NK-92 (cell line): ENCODE data around the gene ERCC4.

Experiments used
- DNase-seq: peaks from one replicate; lab custom pipeline; 2025; ENCODE audit not compliant: unreplicated experiment; lab: John Stamatoyannopoulos, UW

ERCC4 gene

GRCh38 chr16:13988038-13988437, 68.1 kb downstream of the ERCC4 start:
- no peak for DNase-seq

DNA sequence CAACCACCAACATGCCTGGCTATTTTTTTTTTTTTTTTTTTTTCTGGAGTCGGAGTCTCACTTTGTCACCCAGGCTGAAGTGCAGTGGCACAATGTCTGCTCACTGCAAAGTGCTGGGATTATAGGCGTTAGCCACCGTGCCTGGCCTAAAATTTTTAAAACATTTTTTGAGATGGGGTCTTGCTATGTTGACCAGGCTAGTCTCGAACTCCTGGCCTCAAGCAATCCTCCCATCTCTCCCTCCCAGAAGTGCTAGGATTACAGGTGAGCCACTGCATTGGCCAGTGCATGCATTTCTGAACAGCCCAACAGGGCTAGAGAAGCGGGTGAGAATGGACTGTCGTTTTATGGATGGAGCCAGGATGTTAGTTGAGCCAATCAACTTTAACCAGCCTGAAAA, 72.4 kb downstream of the ERCC4 start:
- no peak for DNase-seq

DNA sequence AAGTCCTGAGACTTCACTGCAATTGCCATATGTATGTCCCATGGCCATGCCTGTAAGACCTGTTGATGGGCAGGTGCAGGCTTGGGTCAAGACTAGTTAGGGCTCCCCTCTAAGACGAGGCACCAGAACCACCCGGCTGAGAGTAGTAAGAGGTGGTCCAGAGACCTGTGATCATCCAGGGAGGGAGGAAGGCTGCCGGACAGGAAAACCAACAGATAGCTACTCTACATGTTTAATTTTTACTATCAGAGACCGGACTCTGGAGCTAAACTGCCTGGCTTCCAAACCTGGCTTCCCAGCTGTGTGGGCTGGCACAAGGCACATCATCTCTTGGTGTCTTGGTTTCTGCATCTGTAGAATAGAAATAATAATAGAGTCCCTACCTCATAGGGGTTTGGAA, 73.0 kb downstream of the ERCC4 start:
- DNase-seq, result no peak

DNA sequence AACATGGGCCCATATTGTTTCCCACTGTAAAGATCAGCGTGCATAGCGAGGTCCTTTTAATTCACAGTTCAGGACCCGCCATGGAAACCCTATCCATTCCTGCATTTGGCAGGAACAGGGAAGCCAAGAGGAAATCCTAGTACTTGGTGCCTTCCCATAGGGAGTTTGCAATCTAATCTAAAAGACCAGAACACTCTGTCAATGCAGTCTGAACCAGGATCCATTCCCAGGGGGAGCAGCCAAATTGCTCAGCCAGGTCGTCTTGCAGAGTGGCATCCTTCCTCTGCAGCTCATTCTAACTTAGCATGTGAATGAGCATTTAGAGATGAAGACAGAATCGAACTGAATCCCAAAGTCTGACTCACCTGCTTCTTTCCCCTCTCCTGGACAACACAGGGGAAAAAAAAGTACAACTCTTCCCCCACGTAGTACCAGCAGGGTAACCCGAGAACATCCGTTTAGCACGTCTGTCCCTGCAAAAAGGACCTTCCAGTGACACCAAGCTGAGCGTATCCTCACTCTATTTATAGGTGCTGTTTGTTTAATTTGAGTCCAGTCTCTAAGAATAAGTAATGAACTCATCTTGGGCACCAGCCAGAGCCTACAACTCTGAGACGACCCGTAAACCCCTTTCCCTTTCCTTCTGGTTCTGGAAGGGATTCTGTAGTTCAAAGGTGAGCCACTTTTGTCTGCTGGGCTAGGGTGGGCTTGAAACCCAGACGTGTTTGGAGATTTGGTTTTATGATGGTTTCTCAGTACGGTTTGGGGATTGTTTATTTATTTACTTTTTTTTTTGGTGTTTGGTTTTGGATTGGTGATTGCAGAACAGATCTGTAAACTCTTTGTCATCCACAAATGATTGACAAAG, 74.5 kb downstream of the ERCC4 start:
- DNase-seq, result no peak

DNA sequence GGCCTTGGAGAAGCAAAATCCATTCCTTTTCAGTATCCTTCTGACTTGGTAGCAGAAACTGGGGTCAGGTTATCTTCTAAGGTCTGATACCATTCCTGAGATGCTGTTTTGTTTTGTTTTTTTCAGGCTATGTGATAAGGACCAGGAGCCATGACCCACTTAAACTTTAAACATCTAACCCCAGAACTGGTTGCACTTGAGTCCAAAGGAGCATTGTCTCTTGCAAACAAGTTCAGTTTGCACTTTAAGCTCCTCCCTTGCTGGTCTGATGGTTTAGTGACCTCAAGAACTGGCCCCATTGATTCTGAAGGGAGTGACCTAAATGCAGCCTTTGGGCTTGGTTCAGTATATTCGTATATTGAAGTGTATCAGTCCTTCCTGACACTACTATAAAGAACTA, 75.2 kb downstream of the ERCC4 start:
- DNase-seq, result no peak

DNA sequence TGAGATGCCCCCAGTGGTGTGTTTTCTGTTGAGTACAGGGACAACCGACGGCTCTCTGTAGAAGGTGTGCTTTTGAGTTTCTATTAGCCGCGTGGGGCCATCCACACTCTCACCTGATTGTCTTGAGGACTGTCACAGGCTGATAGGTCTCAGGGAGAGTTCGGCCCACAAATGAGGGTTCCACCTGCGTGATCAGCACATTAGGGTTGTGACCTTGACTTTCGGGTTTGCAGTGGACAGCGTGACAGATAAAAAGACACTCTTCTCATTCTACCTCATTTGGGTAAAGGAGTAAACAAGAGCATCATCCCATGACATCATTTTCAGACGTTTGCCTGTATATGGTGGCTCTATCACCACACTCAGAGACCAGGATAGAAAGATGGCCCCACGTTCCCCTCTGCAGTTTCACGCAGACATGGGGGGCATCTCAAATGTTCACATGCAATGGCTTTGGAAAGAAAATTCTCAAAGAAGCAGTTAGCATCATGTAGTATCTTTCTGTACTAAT, 76.9 kb downstream of the ERCC4 start:
- no peak for DNase-seq

- no peak for DNase-seq
Observed at GRCh38 chr16:13997526-13997925, 77.6 kb downstream of the ERCC4 start.

DNA sequence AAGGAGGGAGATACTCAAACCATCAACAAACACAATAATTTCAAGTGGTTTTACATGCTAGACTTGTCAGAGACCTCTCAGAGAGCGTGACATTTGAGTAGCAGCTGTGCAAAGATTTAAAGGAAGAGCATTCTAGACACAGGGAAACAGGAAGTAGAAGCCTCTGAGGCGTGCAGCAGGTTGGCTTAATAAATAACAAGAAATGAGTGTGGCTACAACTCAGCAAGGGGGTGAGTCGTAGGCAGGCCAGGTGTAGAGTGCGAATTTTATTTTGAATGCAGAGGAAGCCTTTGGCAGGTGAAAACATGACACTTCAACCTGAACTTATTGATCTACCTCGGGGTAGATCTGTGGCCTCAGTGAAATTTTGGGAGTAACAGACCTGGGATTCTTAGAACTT, 78.0 kb downstream of the ERCC4 start:
- no peak for DNase-seq

DNA sequence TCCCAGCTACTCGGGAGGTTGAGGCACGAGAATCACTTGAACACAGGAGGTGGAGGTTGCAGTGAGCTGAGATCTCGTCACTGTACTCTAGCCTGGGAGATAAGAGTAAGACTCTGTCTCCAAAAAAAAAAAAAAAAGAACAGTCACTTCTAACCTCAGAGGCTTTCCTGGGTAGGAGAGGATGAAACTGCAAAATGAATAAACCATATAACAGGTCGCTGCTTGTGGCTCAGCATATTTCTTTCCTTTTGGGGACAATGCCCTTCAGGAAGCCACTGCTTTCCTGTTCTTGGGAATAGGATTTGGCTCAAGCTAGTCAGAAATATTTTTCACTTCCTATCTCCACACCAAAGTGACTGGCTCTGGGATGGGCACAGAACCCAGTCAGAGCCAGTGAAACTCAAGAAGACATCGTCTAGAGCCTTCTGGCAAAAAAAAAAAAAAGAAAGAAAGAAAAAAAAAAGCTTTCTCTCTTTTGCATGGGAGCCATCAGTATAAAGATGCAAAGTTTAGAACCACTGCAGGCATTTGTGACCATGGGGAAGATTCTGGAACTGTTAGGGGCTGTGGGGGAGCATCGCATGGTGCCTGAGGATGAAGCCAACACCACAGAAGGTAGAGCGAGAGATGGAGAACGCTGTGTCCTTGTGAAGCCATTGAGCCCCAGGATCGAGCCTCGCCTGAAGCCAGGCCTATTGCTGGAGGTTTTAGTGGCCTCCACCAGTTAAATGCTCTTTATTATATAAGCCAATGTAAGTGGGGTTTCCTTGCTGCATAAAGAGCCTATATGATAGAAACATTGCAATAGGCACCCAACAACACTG, 79.3 kb downstream of the ERCC4 start:
- no peak for DNase-seq

DNA sequence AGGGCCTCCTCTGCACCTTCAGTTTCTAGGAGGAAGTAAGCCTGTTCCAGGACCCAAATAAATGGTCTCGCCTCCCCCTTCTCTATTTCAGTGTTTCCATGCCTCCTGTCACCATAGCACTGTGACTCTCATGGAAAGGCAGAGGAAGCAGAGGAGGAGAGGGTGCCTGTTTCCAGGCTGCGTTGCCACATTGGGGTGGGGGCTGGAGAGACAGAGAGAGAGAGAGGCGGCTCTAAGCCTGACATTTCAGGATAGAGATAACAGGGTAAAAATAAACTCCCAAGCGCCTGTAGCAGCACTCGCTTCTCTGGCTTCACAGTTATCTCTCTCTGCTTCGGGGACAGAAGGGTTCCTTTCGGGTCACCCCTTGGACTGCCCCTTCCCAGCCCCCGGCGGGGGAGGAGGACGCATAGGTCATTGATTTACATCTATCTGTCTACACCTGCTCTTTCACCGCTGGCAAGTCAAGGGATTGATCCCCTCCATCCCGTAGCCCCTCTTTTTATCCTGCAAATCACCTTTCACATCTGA, 80.0 kb downstream of the ERCC4 start:
- no peak for DNase-seq

DNA sequence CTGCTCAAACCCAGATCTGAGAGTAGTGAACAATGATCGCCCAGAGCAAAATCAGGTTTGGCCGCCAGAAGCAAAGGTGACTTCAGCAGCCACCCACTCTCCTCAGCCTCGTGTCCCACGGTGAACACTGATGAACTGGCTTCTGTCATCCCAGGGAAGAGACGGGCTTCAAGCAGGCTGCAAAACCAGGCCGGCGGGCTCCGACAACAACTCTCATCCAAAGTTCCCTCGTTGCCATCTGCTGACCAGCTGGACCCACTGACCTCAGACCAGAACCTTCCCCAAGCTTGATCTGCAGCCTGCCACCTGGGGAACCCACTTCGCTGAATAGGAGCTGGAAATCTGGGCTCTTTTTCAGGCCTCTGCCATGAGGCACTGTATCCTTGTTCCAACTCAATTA, 81.6 kb downstream of the ERCC4 start:
- DNase-seq, result no peak
